Liver (tissue), 3 donors: ENCODE measurements around the gene LYRM2.

ENCODE experiments used
- ATF3 ChIP-seq: IDR thresholded peaks from 2 replicates; pipeline ENCODE4 v1.6.1; 2016; ENCODE audit warnings: antibody characterized with exemption
- EGR1 ChIP-seq, 2 donors: IDR thresholded peaks; 2 replicates each; pipeline ENCODE4 v1.6.1; 2016 to 2018; ENCODE audit warnings: antibody characterized with exemption in 2 of 2, low read depth in 2 of 2
- GABPA ChIP-seq, 2 donors: IDR thresholded peaks in 1 of 2; conservative IDR thresholded peaks in 1 of 2; 2 replicates each; pipeline ENCODE4 v1.6.1; 2016; ENCODE audit warnings: antibody characterized with exemption in 2 of 2, mild to moderate bottlenecking in 1 of 2, moderate library complexity in 1 of 2
- HNF4A ChIP-seq, 2 donors: conservative IDR thresholded peaks; 2 replicates each; pipeline ENCODE4 v1.6.1; 2016; ENCODE audit warnings: antibody characterized with exemption in 2 of 2, mild to moderate bottlenecking in 2 of 2
- JUND ChIP-seq, 2 donors: IDR thresholded peaks; 2 replicates each; pipeline ENCODE4 v1.6.1; 2016; ENCODE audit warnings: antibody characterized with exemption in 2 of 2
- RAD21 ChIP-seq, 2 donors: IDR thresholded peaks; 2 replicates each; pipeline ENCODE4 v1.6.1; 2016; ENCODE audit warnings: antibody characterized with exemption in 2 of 2, mild to moderate bottlenecking in 2 of 2
- REST ChIP-seq: IDR thresholded peaks from 2 replicates; pipeline ENCODE4 v1.6.1; 2016; ENCODE audit warnings: antibody characterized with exemption, mild to moderate bottlenecking
- SP1 ChIP-seq: IDR thresholded peaks from 2 replicates; pipeline ENCODE4 v1.6.1; 2018; ENCODE audit warnings: antibody characterized with exemption, mild to moderate bottlenecking
- TAF1 ChIP-seq: conservative IDR thresholded peaks from 2 replicates; pipeline ENCODE4 v1.6.1; 2016; ENCODE audit warnings: antibody characterized with exemption, mild to moderate bottlenecking
- YY1 ChIP-seq: IDR thresholded peaks from 2 replicates; pipeline ENCODE4 v1.6.1; 2016; ENCODE audit warnings: antibody characterized with exemption, mild to moderate bottlenecking
- TF ChIP-seq, protein P1 (sequence below): fragments of 150-350 bp; IDR thresholded peaks from 2 replicates; pipeline ENCODE4 v1.5.1; 2017; ENCODE audit warnings: improper control_type of control experiment, low read depth, low read length; ENCODE audit not compliant: missing input control
- donor health status: healthy.
- donor health status: healthy.

GRCh38 chr6:89637960-89638319 lies 607 bp downstream of the LYRM2 start:
- TF ChIP-seq, protein P1, sequence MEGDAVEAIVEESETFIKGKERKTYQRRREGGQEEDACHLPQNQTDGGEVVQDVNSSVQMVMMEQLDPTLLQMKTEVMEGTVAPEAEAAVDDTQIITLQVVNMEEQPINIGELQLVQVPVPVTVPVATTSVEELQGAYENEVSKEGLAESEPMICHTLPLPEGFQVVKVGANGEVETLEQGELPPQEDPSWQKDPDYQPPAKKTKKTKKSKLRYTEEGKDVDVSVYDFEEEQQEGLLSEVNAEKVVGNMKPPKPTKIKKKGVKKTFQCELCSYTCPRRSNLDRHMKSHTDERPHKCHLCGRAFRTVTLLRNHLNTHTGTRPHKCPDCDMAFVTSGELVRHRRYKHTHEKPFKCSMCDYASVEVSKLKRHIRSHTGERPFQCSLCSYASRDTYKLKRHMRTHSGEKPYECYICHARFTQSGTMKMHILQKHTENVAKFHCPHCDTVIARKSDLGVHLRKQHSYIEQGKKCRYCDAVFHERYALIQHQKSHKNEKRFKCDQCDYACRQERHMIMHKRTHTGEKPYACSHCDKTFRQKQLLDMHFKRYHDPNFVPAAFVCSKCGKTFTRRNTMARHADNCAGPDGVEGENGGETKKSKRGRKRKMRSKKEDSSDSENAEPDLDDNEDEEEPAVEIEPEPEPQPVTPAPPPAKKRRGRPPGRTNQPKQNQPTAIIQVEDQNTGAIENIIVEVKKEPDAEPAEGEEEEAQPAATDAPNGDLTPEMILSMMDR = no peak
- no peak for TF ChIP-seq ATF3
- no peak for TF ChIP-seq REST
- no peak for TF ChIP-seq TAF1
- TF ChIP-seq HNF4A (conservative IDR thresholded peaks at IDR 0.05) = no peak
- TF ChIP-seq RAD21 (IDR thresholded peaks at IDR 0.05) = no peak
- no peak for TF ChIP-seq JUND (IDR thresholded peaks at IDR 0.05)
- no peak for TF ChIP-seq YY1
- TF ChIP-seq SP1 = no peak
- TF ChIP-seq GABPA (IDR thresholded peaks at IDR 0.05 in 1 of 2, conservative IDR thresholded peaks at IDR 0.05 in 1 of 2) = no peak
- no peak for TF ChIP-seq EGR1 (IDR thresholded peaks at IDR 0.05; ENCODE audit: low read depth in 2 of 2)
